A673 (cell line): ENCODE measurements around the gene FBXO34. TPM values are rescaled to one million over a fixed set of nuclear protein-coding genes. Genes with fewer than 3 reads are reported as not detected.

Experiments
- BruUV-seq: library from RNA; stranded (reverse); fragments of 400-500 nt; replicated peaks from 2 replicates; lab custom pipeline; 2021; lab: Mats Ljungman, UMichigan
- CTCF ChIA-PET: fragments of 300-600 bp; sonication (Branson Sonifier 250); formaldehyde crosslinking; loops from one replicate; lab custom pipeline; 2022; ENCODE audit warnings: antibody characterized with exemption; lab: Charles Lee
- POLR2A ChIA-PET: fragments of 300-600 bp; sonication (Branson Sonifier 250); formaldehyde crosslinking; loops from one replicate; lab custom pipeline; 2022; ENCODE audit warnings: antibody characterized with exemption; ENCODE audit not compliant: low non-redundant PET; lab: Charles Lee
- DNase-seq: peaks from one replicate; pipeline ENCODE4 v3.0.0-alpha.2; 2015; ENCODE audit warnings: low spot score
- H3K27ac ChIP-seq: fragments of 200-600 bp; sonication (generic); 2 replicates; pipeline ENCODE4 v1.5.1; 2016; ENCODE audit warnings: mixed run types, low read depth, mild to moderate bottlenecking, mixed read lengths, antibody characterized with exemption, low read length; ENCODE audit not compliant: poor library complexity, severe bottlenecking
- H3K27me3 ChIP-seq: fragments of 200-600 bp; sonication (generic); replicated peaks from 2 replicates; pipeline ENCODE4 v1.6.1; 2017; ENCODE audit warnings: mixed run types, low read depth, mild to moderate bottlenecking, mixed read lengths, antibody characterized with exemption, low read length; ENCODE audit not compliant: insufficient read depth, poor library complexity
- H3K36me3 ChIP-seq: fragments of 200-600 bp; sonication (generic); 2 replicates; pipeline ENCODE4 v1.6.1; 2016; ENCODE audit warnings: mixed run types, mild to moderate bottlenecking, mixed read lengths, antibody characterized with exemption, low read length; ENCODE audit not compliant: insufficient read depth, poor library complexity, severe bottlenecking
- H3K4me1 ChIP-seq: fragments of 200-600 bp; sonication (generic); 2 replicates; pipeline ENCODE4 v1.6.1; 2017; ENCODE audit warnings: mixed run types, mild to moderate bottlenecking, mixed read lengths, antibody characterized with exemption, low read length; ENCODE audit not compliant: insufficient read depth, poor library complexity, severe bottlenecking
- H3K4me3 ChIP-seq: fragments of 200-600 bp; sonication (generic); 2 replicates; pipeline ENCODE4 v1.5.1; 2016; ENCODE audit warnings: low read depth, mixed run types, mild to moderate bottlenecking, mixed read lengths, low read length; ENCODE audit not compliant: poor library complexity, severe bottlenecking
- H3K9me3 ChIP-seq: fragments of 200-600 bp; sonication (generic); 2 replicates; pipeline ENCODE4 v1.6.1; 2016; ENCODE audit warnings: mixed run types, low read depth, mild to moderate bottlenecking, mixed read lengths, antibody characterized with exemption, low read length; ENCODE audit not compliant: poor library complexity, severe bottlenecking
- EZH2 ChIP-seq: fragments of 200-600 bp; sonication (generic); IDR thresholded peaks from 2 replicates; pipeline ENCODE4 v1.6.1; 2017; ENCODE audit warnings: borderline replicate concordance, low read depth, mild to moderate bottlenecking, mixed read lengths, antibody characterized with exemption, low read length; ENCODE audit not compliant: poor library complexity, severe bottlenecking
- intact Hi-C: fragments of 100-400 bp; cut with micrococcal nuclease; formaldehyde crosslinking; loops from one replicate; pipeline ENCODE4 v1.10.0; 2022; ENCODE audit not compliant: unreplicated experiment
- total RNA-seq: library from RNA; stranded (reverse); gene quantifications from 2 replicates; pipeline ENCODE4 v1.2.3, GENCODE V29; 2021
- TF ChIP-seq, protein P1 (sequence below): fragments of 300-800, 200-600 bp; sonication (generic); conservative IDR thresholded peaks from 2 replicates; pipeline ENCODE4 v1.5.1; 2017; ENCODE audit warnings: low read depth, mild to moderate bottlenecking, antibody characterized with exemption, low read length, moderate library complexity, mixed read lengths

Gene FBXO34
- total RNA-seq, 1 experiment from 2014 or later: 20.9 TPM

GRCh38 chr14:55288439-55288838 is 17.2 kb downstream of the FBXO34 start:
- ChIA-PET CTCF (no interaction called here), POLR2A (no interaction called here)
- BruUV-seq: no TSS peak
- H3K9me3 ChIP-seq: no peaks in the 10 kb centered on the region
- TF ChIP-seq EZH2: no peak
- TF ChIP-seq, protein P1, sequence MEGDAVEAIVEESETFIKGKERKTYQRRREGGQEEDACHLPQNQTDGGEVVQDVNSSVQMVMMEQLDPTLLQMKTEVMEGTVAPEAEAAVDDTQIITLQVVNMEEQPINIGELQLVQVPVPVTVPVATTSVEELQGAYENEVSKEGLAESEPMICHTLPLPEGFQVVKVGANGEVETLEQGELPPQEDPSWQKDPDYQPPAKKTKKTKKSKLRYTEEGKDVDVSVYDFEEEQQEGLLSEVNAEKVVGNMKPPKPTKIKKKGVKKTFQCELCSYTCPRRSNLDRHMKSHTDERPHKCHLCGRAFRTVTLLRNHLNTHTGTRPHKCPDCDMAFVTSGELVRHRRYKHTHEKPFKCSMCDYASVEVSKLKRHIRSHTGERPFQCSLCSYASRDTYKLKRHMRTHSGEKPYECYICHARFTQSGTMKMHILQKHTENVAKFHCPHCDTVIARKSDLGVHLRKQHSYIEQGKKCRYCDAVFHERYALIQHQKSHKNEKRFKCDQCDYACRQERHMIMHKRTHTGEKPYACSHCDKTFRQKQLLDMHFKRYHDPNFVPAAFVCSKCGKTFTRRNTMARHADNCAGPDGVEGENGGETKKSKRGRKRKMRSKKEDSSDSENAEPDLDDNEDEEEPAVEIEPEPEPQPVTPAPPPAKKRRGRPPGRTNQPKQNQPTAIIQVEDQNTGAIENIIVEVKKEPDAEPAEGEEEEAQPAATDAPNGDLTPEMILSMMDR: no peak
- H3K27me3 ChIP-seq: no peaks in the 10 kb centered on the region
- no peak overlapping the region for H3K4me3 ChIP-seq
- DNase-seq: no peak
- H3K4me1 ChIP-seq: peaks cover 12% of the 10 kb centered on the region
- intact Hi-C loops: no loop called here
- H3K36me3 ChIP-seq: no peaks in the 10 kb centered on the region
- no peak overlapping the region for H3K27ac ChIP-seq

DNA sequence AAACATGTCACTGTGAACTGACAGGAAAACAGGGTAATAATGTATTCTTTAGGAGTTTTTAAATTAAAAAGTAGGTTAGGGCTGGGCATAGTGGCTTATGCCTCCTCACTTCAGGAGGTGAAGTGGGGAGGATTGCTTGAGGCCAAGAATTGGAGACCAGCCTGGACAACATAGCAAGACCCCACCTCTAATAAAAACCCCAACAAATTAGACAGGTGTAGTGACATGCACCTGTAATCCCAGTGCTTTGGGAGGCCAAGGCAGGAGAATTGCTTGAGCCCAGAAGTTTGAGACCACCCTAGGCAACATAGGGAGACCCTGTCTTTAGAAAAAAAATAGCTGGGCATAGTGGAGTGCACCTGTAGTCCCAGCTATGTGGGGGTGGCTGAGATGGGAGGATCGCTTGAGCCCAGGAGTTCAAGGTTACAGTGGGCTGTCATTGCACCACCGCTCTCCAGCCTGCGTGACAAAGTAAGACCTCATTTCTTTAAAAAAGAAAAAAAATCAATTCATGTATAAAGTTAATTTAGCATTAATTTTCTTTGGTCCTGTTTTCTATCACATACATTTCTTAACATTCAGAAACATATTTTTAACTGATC is 20.4 kb downstream of the FBXO34 start:
- Histone ChIP-seq H3K4me1 (peaks cover 2% of the 10 kb centered on the region), H3K4me3 (no peak overlapping the region), H3K36me3 (no peaks in the 10 kb centered on the region), H3K9me3 (no peaks in the 10 kb centered on the region), H3K27me3 (no peaks in the 10 kb centered on the region), H3K27ac (no peak overlapping the region)
- ChIA-PET CTCF (no interaction called here), POLR2A (interaction anchor here (0.7 kb wide), 1 partner anchor 8 kb away, joined by 3 read pairs; no protein-coding TSS in a partner anchor)
- BruUV-seq: no TSS peak
- no peak for TF ChIP-seq EZH2
- TF ChIP-seq, protein P1: no peak
- intact Hi-C loops: no loop called here
- DNase-seq: no peak

DNA sequence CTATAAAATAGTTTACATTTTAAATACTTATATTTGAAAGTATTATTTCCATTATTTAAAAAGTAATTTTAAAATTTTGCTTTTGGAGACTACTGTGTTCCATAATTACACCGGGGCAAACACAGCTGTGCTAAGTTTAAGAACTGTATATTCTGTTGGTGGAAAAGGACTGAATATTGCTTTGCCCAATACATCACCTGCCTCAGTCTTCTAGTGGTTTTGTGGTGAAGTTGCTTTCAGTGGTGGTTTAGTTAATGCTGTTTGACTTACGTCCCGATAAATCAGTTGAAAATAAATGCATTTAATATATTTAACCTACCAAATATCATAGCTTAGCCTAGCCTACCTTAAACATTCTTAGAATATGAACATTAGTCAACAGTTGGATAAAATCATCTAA is 23.4 kb downstream of the FBXO34 start:
- Histone ChIP-seq H3K4me1 (no peaks in the 10 kb centered on the region), H3K9me3 (no peaks in the 10 kb centered on the region), H3K27ac (no peak overlapping the region), H3K36me3 (no peaks in the 10 kb centered on the region), H3K27me3 (no peaks in the 10 kb centered on the region), H3K4me3 (no peak overlapping the region)
- no peak for DNase-seq
- intact Hi-C loops: no loop called here
- CTCF ChIA-PET: no interaction called here
- BruUV-seq: no TSS peak
- TF ChIP-seq, protein P1: no peak
- no peak for TF ChIP-seq EZH2
- POLR2A ChIA-PET: no interaction called here
